ENCODE measurements around the gene STC2.

Gene STC2

DNA sequence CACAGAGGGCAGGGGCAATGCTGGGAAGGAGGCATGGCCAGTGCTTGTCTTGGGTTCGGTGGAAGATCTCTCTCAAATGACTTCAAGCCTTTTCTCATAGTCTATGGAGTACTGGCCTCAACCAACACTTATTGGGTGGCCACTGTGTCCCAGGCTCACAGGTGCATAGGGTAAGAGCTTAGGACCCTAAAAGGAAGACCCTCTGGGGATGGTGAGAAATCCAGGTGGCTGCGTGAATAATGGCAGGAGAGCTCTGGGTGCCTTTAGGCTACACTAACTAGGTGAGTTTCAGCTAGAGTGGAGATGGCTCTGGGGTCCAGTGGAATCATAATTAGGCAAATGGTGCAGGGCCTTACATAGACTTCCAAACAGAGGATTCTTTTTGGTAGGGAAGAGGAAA lies 9.9 kb downstream of the STC2 start:
- Histone ChIP-seq H2AFZ (ENCODE audit: low read depth) (no peak overlapping the region), H3K9ac (no peak overlapping the region), H3K4me2 (no peak overlapping the region), H3K27ac (no peak overlapping the region), H3K79me2 (ENCODE audit: insufficient read depth, low read depth) (no peaks in the 10 kb centered on the region), H3K4me3 (IDR thresholded peaks at IDR 0.05; ENCODE audit: insufficient read depth, low read depth, low read length) (no peak overlapping the region), H3K27me3 (ENCODE audit: insufficient read depth, low read depth) (no peaks in the 10 kb centered on the region), H3K36me3 (ENCODE audit: insufficient read depth) (no peaks in the 10 kb centered on the region), H4K20me1 (ENCODE audit: insufficient read depth) (no peaks in the 10 kb centered on the region), H3K4me1 (ENCODE audit: low read depth, poor library complexity, severe bottlenecking) (no peaks in the 10 kb centered on the region)
- TF ChIP-seq, protein P1, sequence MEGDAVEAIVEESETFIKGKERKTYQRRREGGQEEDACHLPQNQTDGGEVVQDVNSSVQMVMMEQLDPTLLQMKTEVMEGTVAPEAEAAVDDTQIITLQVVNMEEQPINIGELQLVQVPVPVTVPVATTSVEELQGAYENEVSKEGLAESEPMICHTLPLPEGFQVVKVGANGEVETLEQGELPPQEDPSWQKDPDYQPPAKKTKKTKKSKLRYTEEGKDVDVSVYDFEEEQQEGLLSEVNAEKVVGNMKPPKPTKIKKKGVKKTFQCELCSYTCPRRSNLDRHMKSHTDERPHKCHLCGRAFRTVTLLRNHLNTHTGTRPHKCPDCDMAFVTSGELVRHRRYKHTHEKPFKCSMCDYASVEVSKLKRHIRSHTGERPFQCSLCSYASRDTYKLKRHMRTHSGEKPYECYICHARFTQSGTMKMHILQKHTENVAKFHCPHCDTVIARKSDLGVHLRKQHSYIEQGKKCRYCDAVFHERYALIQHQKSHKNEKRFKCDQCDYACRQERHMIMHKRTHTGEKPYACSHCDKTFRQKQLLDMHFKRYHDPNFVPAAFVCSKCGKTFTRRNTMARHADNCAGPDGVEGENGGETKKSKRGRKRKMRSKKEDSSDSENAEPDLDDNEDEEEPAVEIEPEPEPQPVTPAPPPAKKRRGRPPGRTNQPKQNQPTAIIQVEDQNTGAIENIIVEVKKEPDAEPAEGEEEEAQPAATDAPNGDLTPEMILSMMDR (conservative IDR thresholded peaks at IDR 0.05; ENCODE audit: low read depth, low read length): no peak

DNA sequence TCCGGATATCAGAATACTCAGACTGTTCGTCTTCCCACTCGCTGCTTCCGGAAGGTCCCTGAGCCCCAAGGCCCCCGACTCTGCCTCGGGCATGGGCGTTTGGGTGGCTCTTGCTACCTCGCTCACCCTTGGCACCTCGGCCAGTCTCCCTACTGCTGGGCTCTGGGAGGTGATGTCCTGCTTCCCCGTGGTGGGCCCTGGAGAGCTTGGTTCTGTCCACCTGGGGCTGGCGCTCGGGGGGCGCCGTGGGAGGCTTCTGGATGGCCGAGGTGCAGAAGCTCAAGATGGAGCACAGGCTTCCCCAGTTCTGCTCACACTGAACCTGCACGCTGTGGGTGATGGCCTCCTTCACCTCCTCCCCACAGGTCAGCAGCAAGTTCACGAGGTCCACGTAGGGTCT lies 10.4 kb downstream of the STC2 start:
- no peak overlapping the region for H3K27ac ChIP-seq
- no peak overlapping the region for H3K9ac ChIP-seq
- H3K27me3 ChIP-seq (ENCODE audit: insufficient read depth, low read depth): no peaks in the 10 kb centered on the region
- no peaks in the 10 kb centered on the region for H3K36me3 ChIP-seq (ENCODE audit: insufficient read depth)
- TF ChIP-seq, protein P1 (conservative IDR thresholded peaks at IDR 0.05; ENCODE audit: low read depth, low read length): no peak
- no peaks in the 10 kb centered on the region for H3K79me2 ChIP-seq (ENCODE audit: insufficient read depth, low read depth)
- no peaks in the 10 kb centered on the region for H4K20me1 ChIP-seq (ENCODE audit: insufficient read depth)
- no peak overlapping the region for H3K4me2 ChIP-seq
- H3K4me1 ChIP-seq (ENCODE audit: low read depth, poor library complexity, severe bottlenecking): no peaks in the 10 kb centered on the region
- H2AFZ ChIP-seq (ENCODE audit: low read depth): no peak overlapping the region
- H3K4me3 ChIP-seq (IDR thresholded peaks at IDR 0.05; ENCODE audit: insufficient read depth, low read depth, low read length): no peak overlapping the region

DNA sequence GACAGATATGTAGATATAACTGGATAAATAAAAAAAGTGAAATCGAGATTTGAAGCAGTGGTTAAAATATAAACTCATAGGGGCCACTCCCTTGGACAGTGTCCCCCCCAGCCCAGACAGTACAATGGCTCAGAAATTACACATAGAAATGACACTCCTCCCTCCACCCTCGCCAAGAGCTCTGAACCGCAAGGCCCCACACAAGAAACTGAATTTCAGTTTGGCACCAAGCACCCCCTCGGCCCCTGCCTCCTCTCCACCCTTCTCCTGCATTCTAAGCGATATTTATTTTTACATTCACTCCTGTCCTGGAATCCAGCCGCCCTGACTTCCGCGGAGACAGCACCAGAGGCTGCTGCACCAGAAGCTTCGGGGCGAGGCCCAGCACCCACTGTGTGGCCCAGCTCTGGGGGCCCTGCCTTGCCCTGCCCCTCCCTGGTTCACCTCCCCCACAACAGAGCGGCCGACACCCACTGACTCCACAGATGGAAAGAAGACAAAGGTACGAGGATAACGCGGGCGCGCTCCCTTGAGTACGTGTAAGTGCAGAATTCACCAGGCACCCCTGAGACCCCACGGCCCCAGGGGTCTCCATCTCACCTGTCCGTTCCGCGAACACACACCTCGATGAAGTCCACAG lies 11.0 kb downstream of the STC2 start:
- Histone ChIP-seq H3K9ac (no peak overlapping the region), H3K27me3 (ENCODE audit: insufficient read depth, low read depth) (no peaks in the 10 kb centered on the region), H3K36me3 (ENCODE audit: insufficient read depth) (no peaks in the 10 kb centered on the region), H3K4me2 (no peak overlapping the region), H3K79me2 (ENCODE audit: insufficient read depth, low read depth) (no peaks in the 10 kb centered on the region), H3K27ac (no peak overlapping the region), H3K4me3 (IDR thresholded peaks at IDR 0.05; ENCODE audit: insufficient read depth, low read depth, low read length) (no peak overlapping the region), H3K4me1 (ENCODE audit: low read depth, poor library complexity, severe bottlenecking) (no peaks in the 10 kb centered on the region), H4K20me1 (ENCODE audit: insufficient read depth) (no peaks in the 10 kb centered on the region), H2AFZ (ENCODE audit: low read depth) (no peak overlapping the region)
- TF ChIP-seq, protein P1 (conservative IDR thresholded peaks at IDR 0.05; ENCODE audit: low read depth, low read length): no peak

DNA sequence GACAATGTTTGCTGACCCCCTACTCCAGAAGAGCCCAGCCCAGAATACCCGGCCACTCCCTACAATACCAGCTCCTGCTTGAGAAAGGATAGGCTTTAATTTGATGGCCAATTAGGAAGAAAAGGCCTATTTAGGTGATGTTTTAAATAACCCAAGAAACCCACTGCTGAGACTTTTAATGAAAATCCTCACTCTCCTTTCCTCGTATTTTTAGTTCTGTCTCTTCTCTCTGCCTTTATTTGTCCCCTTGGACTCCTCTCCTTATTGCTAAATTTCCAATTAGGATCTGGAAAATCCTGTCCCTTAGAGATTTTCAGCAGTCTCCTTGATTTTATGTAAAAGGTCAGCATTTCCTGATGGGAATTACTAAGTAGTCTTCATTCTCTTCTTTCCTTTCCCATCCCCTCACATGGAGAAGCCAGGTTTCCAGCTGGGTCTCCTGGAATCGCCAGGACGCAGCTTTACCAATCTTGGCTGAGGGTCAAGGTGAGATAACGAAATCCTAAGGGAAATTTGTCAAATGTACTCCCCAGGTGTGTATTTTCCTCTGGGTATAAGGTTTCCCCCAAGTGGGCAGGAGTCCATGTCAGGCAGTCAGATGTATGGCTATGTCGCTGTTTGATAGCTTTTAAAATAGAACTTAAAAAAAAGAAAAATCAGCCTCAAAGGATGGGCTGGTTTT lies 11.7 kb downstream of the STC2 start:
- H3K4me2 ChIP-seq: no peak overlapping the region; the same call in 1 of the 2 replicates
- no peak overlapping the region for H3K9ac ChIP-seq
- H2AFZ ChIP-seq (ENCODE audit: low read depth): no peak overlapping the region
- no peaks in the 10 kb centered on the region for H3K36me3 ChIP-seq (ENCODE audit: insufficient read depth)
- TF ChIP-seq, protein P1 (conservative IDR thresholded peaks at IDR 0.05; ENCODE audit: low read depth, low read length): no peak
- no peaks in the 10 kb centered on the region for H3K27me3 ChIP-seq (ENCODE audit: insufficient read depth, low read depth)
- H3K4me1 ChIP-seq (ENCODE audit: low read depth, poor library complexity, severe bottlenecking): no peaks in the 10 kb centered on the region
- H3K4me3 ChIP-seq (IDR thresholded peaks at IDR 0.05; ENCODE audit: insufficient read depth, low read depth, low read length): no peak overlapping the region
- no peaks in the 10 kb centered on the region for H3K79me2 ChIP-seq (ENCODE audit: insufficient read depth, low read depth)
- no peaks in the 10 kb centered on the region for H4K20me1 ChIP-seq (ENCODE audit: insufficient read depth)
- no peak overlapping the region for H3K27ac ChIP-seq

Measured in KMS-11 (cell line).